ENCODE data around the gene ZFYVE28. TPM values are rescaled to one million over a fixed set of nuclear protein-coding genes. Genes with fewer than 3 reads are reported as not detected.
"Not testable (repeated sequence)": the region's sequence is repeated elsewhere in the genome, so short reads cannot be mapped to it uniquely, and the experiment has no call there.

ZFYVE28 gene
- total RNA-seq, 1 donor from 2014 or later: 3.3 TPM

DNA sequence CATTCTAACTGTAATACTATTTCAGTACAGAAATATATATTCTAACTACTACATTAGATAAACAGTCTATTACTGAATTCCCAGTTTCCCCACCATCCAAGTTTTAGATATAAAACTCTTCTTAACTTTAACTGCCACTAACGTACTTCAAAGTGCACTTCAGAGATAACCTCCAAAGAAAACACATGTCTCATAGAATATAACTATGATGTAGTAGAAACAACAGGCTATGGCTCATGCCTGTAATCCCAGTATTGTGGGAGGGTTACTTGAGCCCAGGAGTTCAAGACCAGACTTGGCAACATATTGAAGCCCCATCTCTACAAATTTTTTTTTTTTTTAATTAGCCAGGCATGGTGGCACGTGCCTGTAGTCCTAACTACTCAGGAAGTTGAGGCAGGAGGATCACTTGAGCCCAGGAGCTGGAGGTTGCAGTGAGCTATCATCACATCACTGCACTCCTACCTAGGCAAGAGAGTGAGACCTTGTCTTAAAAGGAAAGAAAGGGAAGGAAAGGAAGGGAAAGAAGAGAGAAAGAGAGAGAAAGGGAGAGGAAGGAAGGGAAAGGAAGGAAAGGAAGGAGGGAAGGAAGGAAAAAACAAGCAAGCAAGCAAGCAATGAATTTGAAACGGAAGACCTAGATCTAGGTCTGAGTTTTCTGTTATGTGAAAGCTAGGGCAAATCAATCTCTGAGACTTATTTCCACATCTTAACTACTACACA, 181.3 kb downstream of the ZFYVE28 start:
- Mint-ChIP-seq H3K4me3 (ENCODE audit: low read depth) (no peak overlapping the region), H3K4me1 (ENCODE audit: low read depth) (peaks cover 16% of the 10 kb centered on the region)

GRCh38 chr4:2231082-2231481, 187.4 kb downstream of the ZFYVE28 start:
- Mint-ChIP-seq H3K4me3 (ENCODE audit: low read depth) (no peak overlapping the region), H3K36me3 (ENCODE audit: insufficient read depth) (peaks cover 5% of the 10 kb centered on the region), H3K27ac (no peak overlapping the region), H3K4me1 (ENCODE audit: low read depth) (no peaks in the 10 kb centered on the region), H3K9me3 (ENCODE audit: low read depth) (no peaks in the 10 kb centered on the region), H3K27me3 (no peaks in the 10 kb centered on the region)
- no peak for TF ChIP-seq CTCF (IDR thresholded peaks at IDR 0.05; ENCODE audit: unreplicated experiment)
- no peak for DNase-seq (ENCODE audit: low spot score, unreplicated experiment)

More for the DNA sequence above, 181.3 kb downstream of the ZFYVE28 start:
- Mint-ChIP-seq H3K9me3 (ENCODE audit: low read depth) (no peaks in the 10 kb centered on the region), H3K36me3 (ENCODE audit: insufficient read depth) (peaks cover 3% of the 10 kb centered on the region), H3K27me3 (no peaks in the 10 kb centered on the region), H3K27ac (peak overlapping the region; percentile 85)
- no peak for DNase-seq (ENCODE audit: low spot score, unreplicated experiment)
- no peak for TF ChIP-seq CTCF (IDR thresholded peaks at IDR 0.05; ENCODE audit: unreplicated experiment)

- Mint-ChIP-seq H3K27me3 (no peaks in the 10 kb centered on the region), H3K4me1 (ENCODE audit: low read depth) (peaks cover 4% of the 10 kb centered on the region), H3K4me3 (ENCODE audit: low read depth) (no peak overlapping the region), H3K9me3 (ENCODE audit: low read depth) (no peaks in the 10 kb centered on the region), H3K36me3 (ENCODE audit: insufficient read depth) (peaks cover 2% of the 10 kb centered on the region), H3K27ac (no peak overlapping the region)
- DNase-seq (ENCODE audit: low spot score, unreplicated experiment): no peak
- TF ChIP-seq CTCF (IDR thresholded peaks at IDR 0.05; ENCODE audit: unreplicated experiment): no peak
Measured at GRCh38 chr4:2226261-2226660, 192.2 kb downstream of the ZFYVE28 start.

GRCh38 chr4:2222838-2223237, 195.6 kb downstream of the ZFYVE28 start:
- no peaks in the 10 kb centered on the region for H3K36me3 Mint-ChIP-seq (ENCODE audit: insufficient read depth)
- no peak overlapping the region for H3K27ac Mint-ChIP-seq
- TF ChIP-seq CTCF (IDR thresholded peaks at IDR 0.05; ENCODE audit: unreplicated experiment): no peak
- DNase-seq (ENCODE audit: low spot score, unreplicated experiment): no peak
- no peaks in the 10 kb centered on the region for H3K27me3 Mint-ChIP-seq
- no peak overlapping the region for H3K4me3 Mint-ChIP-seq (ENCODE audit: low read depth)
- H3K9me3 Mint-ChIP-seq (ENCODE audit: low read depth): no peaks in the 10 kb centered on the region
- peaks cover 4% of the 10 kb centered on the region for H3K4me1 Mint-ChIP-seq (ENCODE audit: low read depth)

DNA sequence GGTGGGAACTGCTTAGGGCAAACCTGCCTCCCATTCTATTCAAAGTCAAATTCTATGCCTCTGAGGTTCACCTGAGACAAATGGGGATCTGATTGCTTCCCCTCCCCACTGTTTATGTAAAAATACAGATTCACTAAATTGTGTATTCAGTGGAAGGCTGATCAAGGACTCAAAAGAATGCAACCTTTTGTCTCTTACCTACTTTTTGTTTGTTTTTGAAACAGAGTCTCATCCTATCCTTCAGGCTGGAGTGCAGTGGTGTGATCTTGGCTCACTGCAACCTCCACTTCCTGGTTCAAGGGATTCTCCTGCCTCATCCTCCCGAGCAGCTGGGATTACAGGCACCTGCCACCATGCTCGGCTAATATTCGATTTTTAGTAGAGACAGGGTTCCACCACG, 197.1 kb downstream of the ZFYVE28 start:
- DNase-seq (ENCODE audit: low spot score, unreplicated experiment); H3K27me3 Mint-ChIP-seq: not testable (repeated sequence)

DNA sequence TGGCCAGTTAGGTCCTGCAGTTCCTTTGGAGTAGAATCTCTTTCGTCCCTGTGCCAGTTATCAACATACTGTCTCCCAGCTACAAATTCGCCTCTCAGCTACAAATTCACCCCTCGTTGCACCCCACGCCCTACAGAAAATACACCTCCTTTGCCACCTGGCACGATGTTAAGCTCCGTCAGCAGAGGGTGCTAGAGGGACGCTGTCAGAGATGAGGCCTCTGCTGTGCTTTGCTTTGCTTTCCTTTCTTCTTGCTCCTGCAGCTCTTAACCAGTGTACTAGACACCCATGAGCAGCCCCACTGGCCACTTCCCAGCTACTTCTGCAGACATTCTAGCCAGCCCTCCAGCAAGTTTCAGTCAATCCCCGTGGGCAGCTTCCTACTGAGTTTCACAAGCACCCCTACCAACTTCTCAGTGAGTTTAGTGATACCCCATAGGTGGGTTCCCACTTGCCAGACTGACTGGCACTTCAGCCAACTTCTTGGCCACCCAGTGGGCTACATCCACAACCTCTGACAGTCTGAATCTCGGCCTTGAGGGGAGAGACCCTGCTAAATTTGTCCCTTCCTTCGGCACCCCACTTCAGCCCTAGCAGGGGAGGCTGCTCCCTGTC, 198.3 kb downstream of the ZFYVE28 start:
- H3K27me3 Mint-ChIP-seq: no peaks in the 10 kb centered on the region
- H3K27ac Mint-ChIP-seq: no peak overlapping the region
- TF ChIP-seq CTCF (IDR thresholded peaks at IDR 0.05; ENCODE audit: unreplicated experiment): peak; percentile 83
- no peaks in the 10 kb centered on the region for H3K36me3 Mint-ChIP-seq (ENCODE audit: insufficient read depth)
- H3K4me3 Mint-ChIP-seq (ENCODE audit: low read depth): no peak overlapping the region
- peak; percentile 54 for DNase-seq (ENCODE audit: low spot score, unreplicated experiment)
- no peaks in the 10 kb centered on the region for H3K9me3 Mint-ChIP-seq (ENCODE audit: low read depth)
- peaks cover 4% of the 10 kb centered on the region for H3K4me1 Mint-ChIP-seq (ENCODE audit: low read depth)

More for the DNA sequence above, 197.1 kb downstream of the ZFYVE28 start:
- H3K27ac Mint-ChIP-seq; H3K4me1 Mint-ChIP-seq (ENCODE audit: low read depth); H3K36me3 Mint-ChIP-seq (ENCODE audit: insufficient read depth); H3K9me3 Mint-ChIP-seq (ENCODE audit: low read depth); H3K4me3 Mint-ChIP-seq (ENCODE audit: low read depth): not testable (repeated sequence)
